ENCODE results near the gene LONRF2. TPM values are rescaled to one million over a fixed set of nuclear protein-coding genes. Genes with fewer than 3 reads are reported as not detected.
A peak's percentile ranks its signal among the peaks of the same experiment; 100 is the strongest.

LONRF2 gene
- total RNA-seq (2021) (0.33 to 0.57 TPM (median 0.55 TPM) in 3 replicates), Bru-seq, nascent RNA (percentile 22 among the genes with signal in this experiment)
- long read RNA-seq, experiment 1, result 0 reads
- long read RNA-seq, experiment 2, result 0 reads
- long read RNA-seq, experiment 3, result 0 reads

GRCh38 chr2:100321866-100322820 lies at the start of gene LONRF2:
Gene LONRF2, minus strand, starts transcription at chr2:100322501. Its CDS starts 408 bp downstream, at chr2:100322093.
- Mint-ChIP-seq H3K27ac (no peak within 1 kb of the TSS), H3K36me3 (peaks cover 19% of the 10 kb centered on the region), H3K4me3 (peak within 1 kb of the TSS; percentile 67), H3K4me1 (peaks cover 5% of the 10 kb centered on the region), H3K9me3 (peaks cover 21% of the 10 kb centered on the region), H3K27me3 (ENCODE audit: low read depth) (peaks cover 61% of the 10 kb centered on the region)
- ChIA-PET CTCF (interaction anchor here (1.0 to 3.2 kb wide), 6 partner anchors 23 to 90 kb away, joined by 3 to 58 read pairs (median 6); no protein-coding TSS in a partner anchor), POLR2A (no interaction called here)
- TF ChIP-seq GTF2I (CRISPR knock-in tag; conservative IDR thresholded peaks at IDR 0.05) (no peak), NFE2L1 (CRISPR knock-in tag; IDR thresholded peaks at IDR 0.05) (no peak), ZSCAN18 (CRISPR knock-in tag; IDR thresholded peaks at IDR 0.05) (no peak), NR2C2 (CRISPR knock-in tag; IDR thresholded peaks at IDR 0.05) (no peak), RELA (CRISPR knock-in tag; IDR thresholded peaks at IDR 0.05; ENCODE audit: borderline replicate concordance) (no peak), E2F5 (CRISPR knock-in tag; IDR thresholded peaks at IDR 0.05) (no peak), ZBTB21 (CRISPR knock-in tag; IDR thresholded peaks at IDR 0.05; ENCODE audit: borderline replicate concordance) (no peak), USF1 (CRISPR knock-in tag; IDR thresholded peaks at IDR 0.05) (no peak), ARID4B (CRISPR knock-in tag; IDR thresholded peaks at IDR 0.05; ENCODE audit: borderline replicate concordance) (no peak), NFYB (CRISPR knock-in tag; conservative IDR thresholded peaks at IDR 0.05; ENCODE audit: low read depth) (no peak), SOX15 (CRISPR knock-in tag; IDR thresholded peaks at IDR 0.05) (no peak), SMAD3 (CRISPR knock-in tag; IDR thresholded peaks at IDR 0.05; ENCODE audit: borderline replicate concordance) (no peak), TCF7 (CRISPR knock-in tag; IDR thresholded peaks at IDR 0.05; ENCODE audit: low read depth) (no peak), ZNF317 (CRISPR knock-in tag; IDR thresholded peaks at IDR 0.05; ENCODE audit: borderline replicate concordance, low read depth) (no peak), NR1H2 (CRISPR knock-in tag; IDR thresholded peaks at IDR 0.05) (no peak), ZNF232 (CRISPR knock-in tag; IDR thresholded peaks at IDR 0.05) (no peak)
- DNase-seq (ENCODE audit: low spot score), result peak; percentile 43
- peak; percentile 57 for ATAC-seq

- CTCF ChIA-PET, result interaction anchor here (1.3 to 4.3 kb wide), 3 partner anchors 14 to 106 kb away, joined by 5 to 36 read pairs (median 12); no protein-coding TSS in a partner anchor
- peaks cover 8% of the 10 kb centered on the region for H3K27me3 Mint-ChIP-seq (ENCODE audit: low read depth)
- POLR2A ChIA-PET, result no interaction called here
- H3K4me3 Mint-ChIP-seq, result no peak overlapping the region
- peaks cover 44% of the 10 kb centered on the region for H3K36me3 Mint-ChIP-seq
- peaks cover 76% of the 10 kb centered on the region for H3K9me3 Mint-ChIP-seq
- H3K4me1 Mint-ChIP-seq, result peaks cover 16% of the 10 kb centered on the region
- no peak overlapping the region for H3K27ac Mint-ChIP-seq
- no peak for ATAC-seq
- no peak for DNase-seq (ENCODE audit: low spot score)
- TF ChIP-seq ZNF416 (CRISPR knock-in tag; IDR thresholded peaks at IDR 0.05), result no peak
- TF ChIP-seq E2F5 (CRISPR knock-in tag; IDR thresholded peaks at IDR 0.05), result no peak
- no peak for TF ChIP-seq NR1H2 (CRISPR knock-in tag; IDR thresholded peaks at IDR 0.05)
- no peak for TF ChIP-seq AFF4 (CRISPR knock-in tag; IDR thresholded peaks at IDR 0.05; ENCODE audit: borderline replicate concordance)
- TF ChIP-seq RORB (CRISPR knock-in tag; IDR thresholded peaks at IDR 0.05), result no peak
- no peak for TF ChIP-seq ZSCAN18 (CRISPR knock-in tag; IDR thresholded peaks at IDR 0.05)
These were observed 44.9 kb upstream of the LONRF2 start for GRCh38 chr2:100367163-100367562.

Measured in WTC11 (cell line).